HG03439 (cell line): ENCODE data around the gene ITM2A.

Experiments
- ATAC-seq: cut with Tn5 transposase; IDR thresholded peaks from one replicate; pipeline ENCODE4 v1.9.1; 2021; ENCODE audit warnings: mild to moderate bottlenecking, moderate library complexity; ENCODE audit not compliant: unreplicated experiment

The ITM2A gene

DNA sequence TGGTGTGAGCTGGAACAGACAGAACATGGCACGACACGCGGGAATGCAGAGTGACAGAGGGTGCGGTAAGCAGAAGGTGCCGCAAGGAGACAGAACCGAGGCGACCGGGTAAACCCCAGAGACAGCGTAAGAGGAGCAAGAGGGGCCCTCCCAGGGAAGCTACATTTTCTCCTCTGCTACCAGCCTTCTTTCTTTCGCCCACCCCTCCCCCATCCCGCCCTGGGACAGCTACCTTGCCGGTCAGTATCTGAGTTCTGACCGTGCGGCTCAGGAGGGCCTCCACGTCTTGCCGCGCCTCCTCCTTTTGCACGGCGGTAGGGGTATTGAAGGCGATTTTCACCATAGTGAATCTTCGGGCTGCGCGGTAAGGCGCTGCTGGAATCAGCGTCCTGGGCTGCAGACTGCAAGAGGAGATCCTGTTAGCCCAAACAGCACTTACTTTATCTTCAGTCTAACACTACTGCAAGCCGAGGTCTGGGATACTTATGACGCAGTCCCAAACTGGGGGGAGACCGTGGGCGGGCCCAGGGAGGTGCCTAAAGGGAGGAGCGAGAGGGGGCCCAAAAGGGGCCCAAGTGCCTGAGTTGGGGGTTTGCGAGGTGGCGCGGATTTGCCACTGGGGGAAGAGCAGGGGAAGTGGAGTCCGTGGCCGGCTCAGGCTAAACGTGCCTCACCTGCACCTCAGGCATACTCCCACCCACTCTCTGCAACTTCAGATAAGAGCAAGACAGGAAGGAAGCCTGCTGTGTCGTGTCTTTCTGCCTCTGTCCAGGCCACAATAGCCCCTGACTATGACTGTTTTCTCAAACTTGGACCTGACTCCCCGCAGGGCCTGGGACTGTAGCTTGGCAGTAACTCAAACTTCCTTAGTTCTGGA lies at the start of gene ITM2A:
TSS of gene ITM2A (minus strand) at position 462 of the 877 bp plus-strand sequence. CDS start at position 343, 119 bp downstream.
- peak; percentile 68 for ATAC-seq

DNA sequence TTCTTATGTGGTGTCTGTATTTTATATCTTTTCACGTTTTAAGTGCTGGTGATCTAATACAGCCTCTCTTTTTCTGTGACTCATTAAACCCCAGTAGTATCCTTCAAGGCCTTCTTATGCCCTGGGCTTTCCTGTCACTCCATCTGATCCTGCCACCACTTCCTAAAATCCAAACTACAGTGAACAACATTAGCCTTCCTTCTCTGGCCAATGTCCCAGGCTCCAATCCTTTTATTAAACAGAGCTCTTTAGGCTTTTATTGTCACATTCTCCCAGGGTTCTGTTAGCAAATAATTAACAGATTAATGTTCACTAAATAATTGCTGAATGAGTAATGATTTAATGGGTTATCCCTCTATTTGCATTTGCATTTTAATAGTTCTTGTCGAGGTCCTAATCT lies 47.9 kb upstream of the ITM2A start:
- ATAC-seq = no peak

DNA sequence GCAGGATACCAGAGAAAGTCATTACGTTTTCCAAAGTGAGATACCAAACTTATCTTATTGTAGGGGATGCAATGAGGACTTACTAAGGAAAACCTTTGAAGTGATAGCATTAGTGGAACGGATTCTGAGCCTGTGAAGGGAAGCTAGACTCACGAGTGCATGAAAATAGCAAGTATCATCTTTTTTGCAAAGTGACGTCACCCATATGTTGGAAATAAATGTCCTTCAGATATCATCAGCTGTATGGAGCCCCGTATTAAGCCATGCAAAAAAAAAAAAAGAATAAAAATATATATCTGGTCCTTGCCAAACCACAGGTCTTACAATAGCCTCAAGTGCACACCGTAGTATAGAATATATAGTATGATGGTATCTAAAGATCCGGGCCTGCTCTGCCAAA lies 46.8 kb upstream of the ITM2A start:
- no peak for ATAC-seq

DNA sequence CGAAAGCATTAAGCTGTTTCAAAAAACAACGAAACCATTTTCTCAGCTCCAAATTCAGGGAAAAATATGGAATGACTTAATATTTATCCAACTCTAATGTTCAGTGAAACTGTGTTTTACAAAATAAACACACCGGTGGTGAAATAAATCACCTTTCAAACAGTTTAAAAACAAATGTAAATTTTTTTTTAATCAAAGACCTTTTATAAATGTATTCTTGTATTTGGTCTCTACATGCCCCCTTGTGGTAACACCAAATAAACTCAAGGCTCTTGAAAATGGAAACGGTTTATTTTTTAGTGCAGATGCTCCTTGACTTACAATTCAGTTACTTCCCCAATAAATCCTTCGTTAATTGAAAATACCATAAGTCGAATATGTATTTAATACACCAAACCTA lies 45.8 kb upstream of the ITM2A start:
- ATAC-seq = no peak

DNA sequence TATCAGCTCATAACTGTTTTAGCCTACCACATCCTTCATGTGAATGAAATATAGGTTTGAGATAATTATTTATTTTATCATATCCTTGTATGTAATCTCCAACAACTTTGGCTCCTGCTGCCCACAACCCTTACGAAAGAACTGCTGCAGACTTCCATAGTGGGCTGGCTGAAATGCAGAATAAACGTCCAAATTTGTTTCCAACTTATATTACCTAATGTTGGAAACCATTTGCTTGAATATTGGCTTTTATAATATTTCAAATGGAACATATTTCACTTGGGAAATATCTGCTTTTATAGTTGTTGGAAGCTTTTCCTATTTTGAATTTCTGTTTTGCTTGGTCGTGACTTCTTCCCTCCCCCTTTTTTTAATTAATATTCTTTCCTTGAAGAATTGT lies 45.0 kb upstream of the ITM2A start:
- no peak for ATAC-seq

DNA sequence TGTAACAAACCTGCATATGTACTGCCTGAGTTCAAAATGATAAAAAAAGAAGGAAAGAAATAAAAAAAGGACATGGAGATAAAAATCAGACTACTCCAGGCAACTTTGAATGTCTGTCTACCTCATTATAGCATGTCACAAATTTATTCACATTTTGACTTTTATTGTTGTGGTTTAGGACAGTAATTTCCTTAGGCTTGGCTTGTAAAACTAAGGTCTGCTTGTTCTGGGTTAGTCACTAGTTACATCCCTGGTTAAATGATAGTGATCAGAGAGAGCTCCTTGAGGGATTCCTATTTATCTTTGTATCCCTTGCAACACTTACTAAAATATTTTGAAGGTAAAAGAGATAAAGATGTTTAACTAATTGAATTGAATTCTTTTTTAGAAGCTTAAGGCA lies 42.5 kb upstream of the ITM2A start:
- ATAC-seq = no peak

DNA sequence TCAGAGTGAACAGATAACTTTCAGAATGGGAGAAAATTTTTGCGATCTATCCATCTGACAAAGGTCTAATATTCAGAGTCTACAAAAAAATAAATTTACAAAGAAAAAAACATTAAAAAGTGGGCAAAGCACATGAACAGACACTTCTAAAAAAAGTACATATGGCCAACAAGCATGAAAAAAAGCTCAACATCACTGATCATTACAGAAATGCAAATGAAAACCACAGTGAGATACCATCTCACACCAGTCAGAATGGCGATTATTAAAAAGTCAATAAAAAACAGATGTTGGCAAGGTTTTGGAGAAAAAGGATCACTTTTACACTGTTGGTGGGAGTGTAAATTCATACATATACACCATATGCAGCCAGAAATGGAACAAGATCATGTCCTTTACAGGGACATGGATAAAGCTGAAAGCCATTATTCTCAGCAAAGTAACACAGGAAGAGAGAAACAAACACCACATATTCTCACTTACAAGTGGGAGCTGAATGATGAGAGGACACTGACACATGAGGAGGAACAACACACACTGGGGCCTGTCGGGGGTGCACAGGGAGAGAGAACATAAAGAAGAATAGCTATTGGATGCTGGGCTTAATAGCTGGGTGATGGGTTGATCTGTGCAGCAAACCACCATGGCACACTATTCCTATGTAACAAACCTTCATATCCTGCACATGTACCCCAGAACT lies 41.6 kb upstream of the ITM2A start:
- ATAC-seq = no peak

DNA sequence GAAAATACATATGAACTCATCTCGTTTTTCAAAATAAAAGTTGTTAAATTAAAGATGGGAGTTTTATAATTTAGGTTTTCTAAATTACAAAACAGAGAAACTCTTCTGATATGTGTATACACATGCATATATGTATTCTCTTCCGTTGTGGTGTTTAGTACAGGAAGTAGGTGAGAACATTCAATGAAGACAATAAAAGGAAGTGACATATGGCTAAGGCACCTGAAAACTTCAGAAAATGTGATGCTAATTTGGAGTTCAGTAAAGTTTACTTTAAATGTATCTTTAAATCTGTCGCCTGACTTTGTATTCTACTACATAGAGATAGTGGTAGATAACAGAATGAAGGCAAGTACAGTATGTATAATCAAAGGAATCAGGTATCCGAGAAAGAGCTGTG lies 33.5 kb upstream of the ITM2A start:
- ATAC-seq = no peak

DNA sequence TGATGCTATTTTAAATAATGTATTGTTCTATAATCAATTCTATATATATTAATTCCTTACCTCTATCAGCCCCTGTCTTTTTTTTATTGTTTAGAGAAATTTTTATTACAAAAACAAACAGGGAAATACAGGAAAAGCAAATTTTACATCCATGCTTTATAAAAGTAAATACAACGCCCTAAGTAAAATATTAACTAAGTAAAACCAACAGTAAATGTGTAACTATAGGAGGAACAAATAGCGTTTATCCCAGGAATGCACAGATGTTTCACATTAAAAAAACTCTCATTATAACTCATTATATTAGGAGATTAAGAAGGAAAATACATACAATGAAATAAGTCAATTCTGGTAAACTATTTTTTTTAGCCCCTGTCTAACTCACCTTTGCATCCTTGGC lies 8.2 kb upstream of the ITM2A start:
- no peak for ATAC-seq

DNA sequence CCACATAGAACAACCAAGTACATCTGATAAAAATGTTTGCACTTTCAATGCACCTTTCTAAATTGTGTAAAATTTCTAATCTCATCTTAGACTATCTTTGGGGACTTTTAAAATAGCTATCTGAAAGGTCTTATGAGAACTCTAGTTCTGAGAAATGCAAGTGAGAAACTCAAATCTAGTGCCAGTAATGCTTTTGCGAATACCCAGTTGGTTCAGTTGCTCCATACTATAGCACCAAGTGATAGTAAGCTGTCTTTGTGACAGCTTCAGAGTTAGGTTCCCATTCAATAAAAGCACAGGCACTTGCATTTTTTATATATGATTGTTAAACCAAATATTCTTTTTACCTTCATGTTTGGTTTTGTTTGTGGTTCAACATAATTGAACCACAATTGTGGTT lies 4.5 kb upstream of the ITM2A start:
- ATAC-seq = no peak

DNA sequence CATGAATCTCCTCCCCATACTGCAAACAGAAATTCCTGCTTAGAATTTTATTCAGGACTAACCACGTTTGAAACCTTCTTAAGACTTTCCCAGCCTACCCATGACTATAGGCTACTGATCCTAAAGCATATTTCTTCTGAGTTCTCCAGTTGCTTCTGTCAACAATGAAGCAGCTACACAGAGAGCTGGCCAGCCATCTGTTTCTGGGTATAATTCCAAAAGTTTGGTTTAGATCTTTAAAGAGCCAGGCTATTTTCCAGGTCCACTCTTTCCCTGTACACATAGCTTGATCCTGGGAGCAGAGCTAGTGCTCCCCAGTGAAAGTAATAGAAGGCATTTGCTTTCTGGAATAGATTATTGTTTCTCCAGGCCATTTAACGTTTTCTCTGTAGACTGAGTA lies 4.0 kb upstream of the ITM2A start:
- no peak for ATAC-seq

DNA sequence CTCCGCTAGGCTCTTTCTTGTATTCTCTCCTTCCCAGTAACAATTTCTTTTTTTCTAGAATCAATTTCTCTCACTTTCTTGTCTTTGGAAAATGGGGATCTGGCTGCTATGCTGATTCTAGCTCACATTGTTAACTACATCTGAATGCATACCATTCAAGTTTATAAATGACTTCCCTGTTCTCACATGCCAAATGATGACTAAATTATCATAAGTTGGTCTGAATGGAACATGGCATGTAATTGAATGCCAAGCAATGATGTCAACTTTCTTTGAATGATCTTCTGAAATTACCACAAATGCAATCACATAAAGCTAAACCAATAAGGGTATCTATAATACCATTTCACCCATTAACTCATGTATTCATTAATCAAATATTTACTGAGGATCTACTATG lies 2.7 kb upstream of the ITM2A start:
- no peak for ATAC-seq

DNA sequence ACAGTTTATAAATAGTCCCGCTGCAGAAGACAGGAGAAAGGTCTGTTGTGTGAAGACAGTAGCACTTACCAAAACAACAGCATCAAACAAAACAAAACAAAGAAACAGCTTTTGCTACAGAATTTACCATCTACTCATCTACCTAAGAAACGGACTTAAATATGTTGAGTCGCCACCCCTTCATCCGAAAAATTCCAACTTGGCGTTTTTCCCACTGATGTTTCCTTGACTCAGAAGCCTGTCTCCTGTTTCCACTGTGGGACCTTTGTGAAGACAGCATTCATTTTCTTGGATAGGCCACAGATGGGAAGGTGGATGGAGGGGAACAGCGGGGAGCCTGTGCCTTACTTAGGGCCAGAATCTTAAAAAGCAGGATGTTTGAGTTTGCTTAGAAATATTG lies 1.3 kb upstream of the ITM2A start:
- no peak for ATAC-seq

DNA sequence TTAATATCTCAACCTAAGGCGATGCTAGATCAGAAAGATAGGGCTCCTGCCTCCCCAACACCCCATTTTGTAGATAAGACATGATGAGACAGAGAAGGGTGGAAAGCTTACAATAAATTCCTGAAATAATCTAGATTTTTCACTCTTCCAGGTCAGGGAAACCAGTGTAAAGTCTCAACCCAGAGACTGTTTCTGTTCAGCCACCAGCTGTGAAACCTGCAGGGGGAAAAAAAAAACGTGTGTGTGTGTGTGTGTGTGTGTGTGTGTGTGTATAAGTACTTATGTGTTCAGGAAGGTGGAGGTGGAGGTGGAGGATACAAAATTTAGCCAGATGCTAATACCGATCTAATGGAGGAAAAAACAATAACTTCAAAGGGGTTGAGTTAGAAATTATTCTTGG lies 773 bp upstream of the ITM2A start:
- no peak for ATAC-seq

DNA sequence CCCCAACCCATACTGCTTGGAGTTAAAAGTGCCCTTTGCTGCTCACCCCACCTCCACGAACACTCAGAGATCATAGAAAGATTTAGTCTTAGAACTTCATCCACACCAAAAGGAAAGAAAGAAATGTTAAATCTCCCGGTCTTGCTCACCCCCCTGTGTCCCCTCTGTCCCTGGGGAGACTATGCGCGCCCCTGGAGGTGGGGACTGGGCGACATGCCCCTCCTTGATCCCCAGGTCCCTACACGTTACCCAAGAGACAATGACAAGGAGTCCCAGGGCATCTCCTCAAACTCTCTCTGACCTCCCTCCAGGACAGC lies 620 bp downstream of the ITM2A start:
- ATAC-seq = peak; percentile 1

DNA sequence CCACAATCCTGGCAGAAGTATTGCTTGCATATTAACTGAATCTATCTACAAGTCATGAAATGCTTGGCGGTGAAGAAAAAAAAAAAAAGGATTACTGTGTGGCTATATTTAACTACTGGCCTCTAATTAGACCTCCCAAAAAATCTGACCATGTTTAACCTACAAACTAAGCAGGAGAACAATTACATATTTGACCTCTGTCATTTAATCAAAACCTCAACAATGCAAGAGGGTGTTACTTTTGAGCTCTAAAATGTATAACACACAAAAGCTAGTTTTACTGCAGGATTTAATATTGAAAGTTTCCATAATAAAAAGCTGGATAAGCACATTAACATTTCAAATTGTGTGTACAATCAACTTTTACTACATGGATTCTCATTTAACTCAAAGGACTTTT lies 1.5 kb downstream of the ITM2A start:
- no peak for ATAC-seq

DNA sequence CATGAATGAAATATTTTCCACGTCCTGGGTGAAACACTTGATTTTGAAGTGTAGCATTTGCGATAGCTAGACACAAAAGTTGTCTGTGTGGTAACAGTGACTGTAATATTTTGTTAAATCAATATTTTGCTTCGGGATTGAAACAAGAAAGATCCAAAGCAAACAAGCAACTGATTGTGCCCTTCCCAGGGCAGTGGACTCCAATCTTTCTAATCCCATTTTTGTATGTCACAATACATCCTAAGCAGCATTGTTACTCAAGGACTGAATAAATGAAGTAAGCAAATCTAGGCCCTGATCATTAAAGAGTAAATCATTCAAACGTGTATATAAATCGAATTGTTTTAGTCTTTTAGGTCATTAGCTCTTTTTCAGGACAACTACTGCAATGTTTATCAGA lies 2.8 kb downstream of the ITM2A start:
- no peak for ATAC-seq

DNA sequence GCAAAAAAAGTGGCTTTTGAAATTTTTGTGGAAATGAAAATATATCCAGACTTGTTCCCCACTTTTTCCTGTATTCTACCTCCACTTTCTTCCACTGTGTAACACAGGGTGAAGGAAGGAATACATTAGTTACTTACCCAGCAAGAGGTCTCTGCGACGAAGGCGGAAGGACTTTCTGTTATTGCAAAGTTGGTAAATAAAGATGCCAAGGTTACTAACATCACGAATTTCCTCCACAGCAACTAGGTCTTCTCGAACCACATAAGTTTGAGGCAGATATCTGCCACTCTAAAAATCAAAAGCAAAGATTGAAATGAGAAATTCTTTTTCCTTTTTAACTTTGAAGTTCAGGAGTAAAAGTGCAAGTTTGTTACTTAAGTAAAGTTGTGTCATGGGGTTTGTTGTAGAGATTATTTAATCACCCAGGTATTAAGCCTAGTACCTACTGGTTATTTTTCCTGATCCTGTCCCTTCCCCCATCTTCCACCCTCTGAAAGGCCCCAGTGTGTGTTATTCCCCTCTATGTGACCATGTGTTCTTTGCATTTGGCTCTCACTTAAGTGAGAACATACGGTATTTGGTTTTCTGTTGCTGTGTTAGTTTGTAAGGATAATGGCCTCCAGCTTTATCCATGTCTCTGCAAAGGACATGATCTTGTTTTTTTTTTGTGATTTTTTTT lies 5.8 kb downstream of the ITM2A start:
- no peak for ATAC-seq

DNA sequence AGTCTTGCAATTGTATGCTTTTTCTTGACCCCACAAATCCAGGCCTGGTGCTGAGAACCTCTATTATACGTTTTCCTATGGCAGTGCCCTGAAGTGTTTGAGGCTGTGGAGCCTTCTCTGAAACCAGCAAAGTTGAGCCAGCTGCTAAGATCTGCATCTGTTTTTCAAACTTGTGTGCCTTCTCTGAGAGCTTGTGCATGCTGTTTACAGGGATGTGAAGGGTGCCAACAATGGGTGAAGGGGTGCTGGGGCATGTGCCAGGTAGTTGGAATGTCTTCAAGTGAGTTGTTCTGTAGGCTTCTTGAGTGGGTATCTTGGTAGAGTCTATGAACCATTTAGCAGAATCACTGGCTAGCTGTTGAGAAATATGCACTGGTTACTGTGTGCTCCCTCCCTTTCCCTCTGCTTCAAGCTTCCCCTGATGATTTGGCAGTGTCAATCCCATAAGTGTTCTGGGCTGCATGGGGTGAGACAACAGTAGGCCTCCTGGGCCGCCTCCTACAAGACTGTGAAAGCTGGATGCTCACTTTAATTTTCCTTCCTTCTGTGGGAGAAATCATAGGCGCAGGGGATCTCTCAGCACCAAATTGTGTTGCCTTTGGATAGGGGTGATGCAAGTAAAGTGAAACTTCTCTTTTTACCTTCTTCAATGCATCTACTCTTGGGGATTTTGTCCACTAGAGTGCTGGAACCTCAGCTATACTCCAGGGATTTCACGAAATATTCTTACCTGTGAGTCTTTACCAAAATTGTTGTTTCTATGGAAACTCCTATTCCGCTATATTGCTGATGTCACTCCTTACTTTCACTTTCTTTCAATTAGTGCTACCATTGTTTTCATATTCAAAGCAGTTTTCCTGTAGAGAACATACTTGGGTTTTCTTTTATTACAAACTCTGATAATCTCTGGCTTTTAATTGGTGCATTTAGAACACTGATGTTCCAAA lies 30.0 kb downstream of the ITM2A start:
- ATAC-seq = no peak

DNA sequence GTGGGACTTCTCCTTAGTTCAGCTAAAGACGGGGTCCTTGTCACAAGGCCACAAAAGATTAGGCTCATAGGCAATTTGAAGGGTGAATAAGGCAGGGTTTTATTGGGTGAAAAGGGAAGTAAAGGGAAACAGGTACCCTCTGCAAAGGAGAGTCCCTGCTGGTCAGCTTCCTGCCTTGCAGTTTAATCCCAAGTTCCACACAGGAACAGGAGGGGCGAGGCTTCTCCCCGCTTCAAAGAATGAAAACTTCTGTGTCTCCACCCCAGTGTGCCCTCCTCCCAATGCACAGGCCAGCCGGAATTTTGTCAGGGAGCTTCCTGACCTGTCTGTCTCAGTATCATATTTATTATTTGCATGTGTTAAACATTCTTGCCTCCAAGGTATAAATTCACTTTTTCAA lies 37.1 kb downstream of the ITM2A start:
- no peak for ATAC-seq
